ENCODE results near the gene AQR. TPM values are rescaled to one million over a fixed set of nuclear protein-coding genes. Genes with fewer than 3 reads are reported as not detected.
A peak's percentile ranks its signal among the peaks of the same experiment; 100 is the strongest.

The AQR gene
- polyA plus RNA-seq, 10 donors, result 14.2 to 25.6 (median 22.3) TPM

DNA sequence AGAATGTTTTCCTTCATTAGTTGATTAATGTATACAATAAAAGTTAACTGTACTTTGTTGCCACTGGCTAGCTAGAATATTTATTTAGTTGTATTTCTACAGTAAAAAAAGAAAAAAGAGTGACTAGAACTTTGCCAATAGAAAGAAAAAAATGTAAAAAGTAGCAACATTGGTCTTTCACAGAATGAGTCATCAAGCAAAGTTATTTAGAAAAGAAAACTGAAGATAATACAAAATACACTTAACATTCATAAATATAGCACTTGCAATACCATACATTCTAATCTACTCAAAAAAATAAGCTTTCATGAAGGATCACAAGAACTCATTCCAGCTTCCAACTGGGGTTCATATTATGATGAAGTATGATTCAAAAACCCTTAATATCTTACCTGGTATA, 83.4 kb downstream of the AQR start:
- no peak for DNase-seq

DNA sequence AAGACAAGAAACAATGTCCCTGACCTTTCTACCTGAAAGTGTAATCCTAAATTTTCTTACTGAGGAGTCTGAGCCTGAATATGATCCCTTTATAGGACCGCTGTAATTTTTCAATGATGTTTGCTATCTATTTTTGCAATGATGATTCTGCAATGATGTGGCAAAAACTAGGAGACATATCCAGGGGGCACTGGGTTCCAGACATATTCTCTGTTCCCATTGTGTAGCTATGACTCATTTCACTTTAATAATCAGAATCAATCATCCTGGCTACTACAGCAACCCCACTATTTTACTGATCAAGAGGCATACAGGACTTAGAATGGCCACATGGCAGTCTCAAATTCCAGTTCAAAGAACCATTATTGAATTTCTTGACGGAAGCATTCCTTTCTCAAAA, 85.9 kb downstream of the AQR start:
- DNase-seq, result no peak

GRCh38 chr15:34883042-34883441, 86.5 kb downstream of the AQR start:
- no peak for DNase-seq

GRCh38 chr15:34879107-34879506, 90.4 kb downstream of the AQR start:
- DNase-seq, result no peak

- DNase-seq, result no peak
Measured at GRCh38 chr15:34876640-34877039, 92.9 kb downstream of the AQR start.

- DNase-seq, result no peak
Measured at GRCh38 chr15:34869110-34869509, 100.4 kb downstream of the AQR start.

GRCh38 chr15:34865531-34865930, 104.0 kb downstream of the AQR start:
- DNase-seq, result no peak

- DNase-seq, result no peak
Measured at GRCh38 chr15:34861214-34861613, 108.3 kb downstream of the AQR start.

- peak in 1 of 3 donors; percentile 5 for DNase-seq
Measured at GRCh38 chr15:34855893-34856292, 113.6 kb downstream of the AQR start.

- DNase-seq, result peak in 2 of 3 donors; percentile 35 to 48
Measured at GRCh38 chr15:34855413-34855812, 114.1 kb downstream of the AQR start.

GRCh38 chr15:34854232-34854631, 115.3 kb downstream of the AQR start:
- DNase-seq, result no peak

DNA sequence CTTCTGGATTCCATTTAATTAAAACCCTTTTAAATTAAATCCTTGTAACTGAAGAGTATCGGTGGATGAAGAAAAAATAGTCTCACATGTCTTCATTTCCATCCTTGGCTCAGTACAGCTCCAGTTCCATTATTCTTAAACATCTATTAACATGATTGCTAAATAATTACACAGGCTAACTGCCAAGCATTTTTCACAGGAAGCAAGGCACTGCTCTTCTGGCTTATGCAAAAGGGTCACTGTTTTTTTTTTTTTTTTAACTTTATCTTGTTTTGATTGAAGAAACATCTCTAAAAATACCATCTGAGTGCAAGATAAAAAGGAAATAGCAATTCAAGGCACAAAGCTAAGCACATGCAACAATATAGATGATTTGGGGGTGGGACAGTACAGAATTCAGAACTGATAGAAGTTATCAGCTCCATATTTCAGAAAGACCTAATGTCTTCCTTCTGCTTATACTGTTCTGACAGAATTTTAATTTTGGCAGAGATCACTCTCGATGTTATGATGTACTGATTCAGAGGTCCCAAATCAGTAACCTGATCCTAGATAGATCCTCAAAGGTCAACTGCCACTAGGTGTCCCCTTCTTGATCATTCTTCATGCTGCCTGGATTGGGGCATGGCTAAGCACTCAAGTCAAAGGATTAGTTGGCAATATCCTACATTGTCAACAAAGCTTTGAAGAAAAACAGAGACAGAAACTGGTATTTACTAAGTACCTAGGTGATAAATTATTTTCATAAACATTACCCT, 116.4 kb downstream of the AQR start:
- peak in 2 of 3 donors; percentile 34 to 36 for DNase-seq

DNA sequence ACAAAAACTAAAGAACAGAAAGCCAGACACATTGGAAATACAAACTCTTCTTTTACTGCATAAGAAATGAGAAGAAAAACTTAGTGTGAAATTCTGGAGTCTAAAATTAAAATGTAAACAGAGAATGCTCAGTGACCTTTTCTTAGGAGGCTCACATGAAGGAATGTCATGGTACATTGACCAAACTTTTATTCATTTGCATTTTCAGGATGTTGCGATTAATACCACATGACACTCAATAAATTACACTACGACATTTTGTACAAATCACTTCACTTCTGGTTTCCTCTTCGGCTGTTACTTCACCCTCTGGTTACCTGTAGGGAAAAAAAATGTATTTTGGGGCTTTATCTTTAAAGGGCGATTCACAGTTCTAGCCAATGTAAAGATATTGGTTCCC, 117.8 kb downstream of the AQR start:
- DNase-seq, result no peak

DNA sequence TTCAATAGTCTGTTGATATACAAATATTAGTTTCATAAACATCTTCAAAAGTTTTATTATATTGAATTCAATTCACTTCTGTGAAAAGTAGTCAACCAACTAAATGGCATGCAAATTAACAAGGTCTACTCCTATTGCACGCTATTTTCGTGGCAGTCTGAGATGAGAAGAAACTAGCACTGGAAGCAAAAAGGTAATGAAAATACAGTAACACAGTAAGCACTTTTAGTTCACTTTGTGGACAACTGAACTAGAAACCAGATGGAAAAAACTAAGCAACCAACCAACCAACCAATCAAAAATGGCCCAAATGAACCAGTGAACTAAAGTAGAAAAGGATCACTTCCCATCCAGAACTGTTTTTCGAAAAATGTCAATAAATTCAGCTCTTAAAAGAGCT, 118.5 kb downstream of the AQR start:
- DNase-seq, result no peak

DNA sequence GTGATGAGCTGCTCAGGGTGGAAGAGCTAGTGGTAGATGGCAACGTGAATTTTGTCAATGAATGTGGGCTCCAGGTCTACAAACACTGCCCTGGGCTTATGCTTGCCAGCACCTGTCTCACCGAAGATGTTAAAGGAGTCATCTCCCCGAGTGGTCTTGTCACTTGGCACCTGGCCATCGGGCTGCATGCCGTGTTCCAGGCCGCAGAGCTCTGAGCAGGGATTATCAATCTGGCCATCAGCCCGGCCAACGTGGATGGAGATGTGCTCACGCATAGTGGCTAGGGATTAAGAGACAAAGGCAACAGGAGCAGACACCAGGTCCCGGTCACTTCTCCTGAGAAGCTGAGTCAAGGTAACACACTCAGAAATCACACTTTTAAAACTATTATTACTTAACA, 119.4 kb downstream of the AQR start:
- DNase-seq, result no peak

DNA sequence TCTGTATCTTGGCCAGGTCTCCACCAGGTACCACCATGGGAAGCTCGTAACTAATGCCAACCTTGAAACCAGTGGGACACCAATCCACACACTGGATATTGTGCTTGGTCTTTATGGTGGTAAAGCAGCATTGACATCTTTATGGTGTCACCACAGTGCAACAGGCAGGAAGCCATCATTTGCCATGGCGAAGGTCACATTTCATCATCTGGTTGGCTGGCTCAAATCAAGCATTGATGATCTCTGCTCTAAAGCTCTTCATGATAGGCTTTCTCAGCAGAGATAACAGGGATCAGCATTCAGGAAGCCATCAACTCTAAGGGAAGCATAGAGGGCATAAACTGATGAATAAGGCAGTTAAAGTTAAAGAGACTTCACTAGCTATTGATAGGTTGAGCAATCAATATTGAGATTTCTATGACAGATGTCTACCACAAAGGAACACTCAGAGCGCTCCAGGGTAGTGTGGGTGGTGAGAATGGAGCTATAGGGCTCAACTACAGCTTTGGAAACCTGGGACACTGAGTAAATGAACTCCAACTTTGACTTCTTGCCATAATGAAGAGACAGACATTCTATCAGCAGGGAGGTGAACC, 120.1 kb downstream of the AQR start:
- DNase-seq, result no peak

- DNase-seq, result no peak
Measured at GRCh38 chr15:34847598-34847997, 121.9 kb downstream of the AQR start.

GRCh38 chr15:34841262-34841725, 128.2 kb downstream of the AQR start:
- DNase-seq, result no peak

DNA sequence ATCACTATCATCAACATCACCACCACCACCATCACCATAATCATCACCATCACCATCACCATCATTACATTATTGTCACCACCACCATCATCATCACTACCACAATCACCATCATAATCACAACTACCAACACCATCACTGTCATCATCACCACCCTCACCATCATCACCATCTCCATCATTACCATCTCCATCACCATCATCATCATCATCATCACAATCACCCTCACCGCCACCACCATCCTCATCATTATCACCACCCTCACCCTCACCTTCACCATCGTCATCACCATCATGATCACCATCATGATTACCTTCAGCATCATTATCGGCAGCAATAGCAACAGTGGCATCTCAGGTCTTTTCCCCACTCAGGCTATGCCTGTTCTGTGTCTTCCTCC, 131.3 kb downstream of the AQR start:
- no peak for DNase-seq

DNA sequence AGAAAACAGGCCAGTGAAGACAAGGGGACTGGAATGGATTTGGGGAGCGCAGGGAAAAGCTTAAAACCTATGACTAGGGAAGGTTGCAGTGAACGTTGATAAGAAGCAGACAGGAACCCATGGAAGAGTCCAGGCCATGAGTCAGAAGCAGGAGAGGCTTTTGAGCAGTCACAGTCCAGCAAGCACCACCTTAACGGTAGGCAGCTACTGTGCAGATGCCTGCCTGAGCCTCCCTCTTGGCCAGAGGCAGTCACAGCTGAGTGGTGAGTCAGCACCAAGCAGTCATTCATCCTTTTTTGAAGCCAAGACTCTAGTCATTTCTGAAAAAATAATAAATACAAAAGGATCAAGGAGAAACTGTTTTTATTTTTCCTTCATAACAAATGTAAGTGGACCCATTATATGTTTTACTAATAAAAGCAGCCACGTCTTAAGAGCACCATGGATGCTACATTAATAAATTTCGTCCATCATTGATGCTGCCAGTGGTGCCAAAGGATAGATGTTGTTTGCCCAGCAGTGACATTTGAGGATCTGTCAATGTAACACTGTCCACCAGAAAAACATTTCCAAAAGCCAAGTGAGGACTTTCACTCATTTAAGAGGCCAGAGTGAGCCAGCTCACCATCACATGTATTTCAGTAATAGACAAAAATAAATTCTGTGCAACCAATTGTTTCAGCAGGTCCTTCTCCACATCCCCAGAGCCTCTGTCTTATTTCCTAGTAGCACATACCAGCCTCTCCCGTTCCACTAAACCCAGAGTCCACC, 132.1 kb downstream of the AQR start:
- no peak for DNase-seq

DNA sequence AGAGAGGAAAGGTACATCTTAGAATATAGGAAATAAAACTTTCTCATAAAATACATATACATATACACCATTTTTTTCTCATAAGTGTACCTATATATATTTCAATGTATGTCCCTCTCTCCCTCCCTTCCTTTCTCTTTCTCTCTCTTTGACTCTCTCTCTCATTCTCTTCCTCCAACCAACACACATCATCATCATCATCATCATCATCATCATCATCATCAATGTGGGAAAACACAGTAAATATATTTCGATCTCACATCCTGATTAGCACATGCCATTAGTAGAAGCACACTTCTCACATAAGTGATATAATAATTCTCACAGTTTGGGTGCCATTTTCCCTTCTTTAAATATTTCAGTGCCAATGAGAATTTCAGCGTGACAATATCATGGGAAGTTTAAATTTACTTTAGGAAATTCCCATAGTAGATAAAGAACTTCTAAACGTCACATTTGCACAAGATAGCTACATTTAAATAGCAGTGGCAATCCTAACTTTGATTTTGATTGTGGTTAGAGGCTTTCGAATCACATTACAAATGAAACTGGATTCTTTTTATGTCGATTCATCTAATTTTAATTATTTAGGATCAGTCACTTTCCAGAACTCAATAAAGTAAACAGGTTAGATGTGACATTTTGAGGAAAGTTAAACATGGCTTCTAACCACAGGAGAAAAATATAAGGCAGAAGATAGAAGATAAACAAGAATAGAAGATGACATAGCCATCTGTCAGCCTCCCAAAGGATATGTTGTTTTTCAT, 141.2 kb downstream of the AQR start:
- no peak for DNase-seq

- DNase-seq, result no peak
Measured at GRCh38 chr15:34821831-34822230, 147.7 kb downstream of the AQR start.
